HG02970 (cell line): ENCODE results near the gene PCSK6.
"Not testable (repeated sequence)": the region's sequence is repeated elsewhere in the genome, so short reads cannot be mapped to it uniquely, and the experiment has no call there.

Experiments
- ATAC-seq: cut with Tn5 transposase; IDR thresholded peaks from one replicate; pipeline ENCODE4 v1.9.1; 2021; ENCODE audit warnings: mild to moderate bottlenecking, moderate library complexity, moderate number of reproducible peaks; ENCODE audit not compliant: unreplicated experiment, low FRiP score

The PCSK6 gene

DNA sequence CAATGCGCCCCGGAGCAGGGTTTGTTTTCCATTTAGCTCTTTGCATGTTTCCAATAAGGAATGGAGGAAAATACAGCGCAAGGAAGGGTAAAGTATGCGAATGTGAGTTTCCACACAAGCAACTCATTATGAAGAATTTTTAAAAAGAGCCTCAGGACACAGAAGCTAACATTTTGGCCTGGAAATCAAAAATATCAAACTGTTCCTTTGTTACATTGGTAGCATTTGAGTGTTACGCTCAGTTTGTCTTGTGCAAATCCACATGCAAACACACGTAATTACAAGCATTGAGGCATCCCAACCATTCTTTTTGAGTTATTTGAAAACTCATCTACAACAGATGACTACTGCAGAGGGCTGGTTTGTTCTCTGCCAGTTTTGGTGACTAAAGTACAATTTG lies 101.5 kb downstream of the PCSK6 start:
- no peak for ATAC-seq

DNA sequence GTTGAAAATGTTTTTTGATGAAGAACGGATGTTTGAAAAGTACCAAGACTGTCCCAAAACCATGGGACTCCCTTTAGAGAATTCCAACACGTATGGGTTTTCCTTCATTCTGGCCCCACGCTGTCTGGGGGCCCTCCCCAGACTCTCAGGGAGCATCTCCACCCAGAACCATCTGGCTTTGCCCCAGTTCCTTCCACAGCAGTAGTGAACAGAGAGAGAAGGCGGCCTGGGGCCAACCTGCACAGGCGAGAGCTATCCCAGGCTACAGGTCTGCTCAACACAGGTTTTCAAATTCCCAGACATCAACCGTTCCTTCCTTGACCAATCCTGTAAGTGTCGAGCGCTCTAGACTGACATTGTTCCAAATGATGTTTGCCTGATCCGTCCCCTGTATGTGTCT lies 101.9 kb downstream of the PCSK6 start:
- no peak for ATAC-seq

DNA sequence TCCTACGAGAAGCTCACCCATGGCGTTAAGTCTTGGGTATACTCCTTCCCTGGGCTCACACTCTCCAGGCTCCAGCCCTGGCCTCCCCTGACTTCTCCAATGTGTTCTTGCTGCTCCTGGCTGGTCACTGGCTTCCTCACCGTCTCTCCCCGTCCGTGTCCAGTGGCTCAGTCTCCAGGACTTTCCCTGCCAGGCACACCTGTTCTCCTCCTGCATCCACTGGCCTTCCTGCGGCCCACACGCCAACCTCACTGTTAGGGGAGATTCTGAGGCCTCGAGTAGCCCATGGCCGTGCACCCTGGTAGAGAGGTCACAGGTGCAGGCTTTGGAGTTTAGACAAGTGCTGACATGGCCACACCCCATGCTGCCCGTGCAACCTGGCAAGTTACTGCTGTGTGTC lies 102.5 kb downstream of the PCSK6 start:
- no peak for ATAC-seq

DNA sequence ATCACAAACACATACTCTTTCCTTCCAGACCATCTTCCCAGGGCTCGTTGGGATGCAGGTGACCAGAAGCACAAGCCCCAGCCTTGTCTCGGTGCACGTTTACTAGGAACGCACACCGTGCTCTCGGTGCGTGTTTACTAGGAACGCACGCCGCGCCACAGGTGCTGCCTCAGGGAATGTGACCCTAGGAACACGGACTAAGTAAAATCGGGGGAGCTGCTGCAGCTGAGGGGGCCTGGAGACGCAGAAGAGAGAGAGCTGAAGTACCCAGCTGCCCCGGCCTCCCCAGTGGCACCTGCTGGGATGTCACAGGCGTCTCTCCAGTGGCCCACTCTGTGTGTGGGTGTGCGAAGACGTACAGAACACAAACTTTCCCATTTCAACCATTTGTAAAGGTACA lies 103.5 kb downstream of the PCSK6 start:
- no peak for ATAC-seq

DNA sequence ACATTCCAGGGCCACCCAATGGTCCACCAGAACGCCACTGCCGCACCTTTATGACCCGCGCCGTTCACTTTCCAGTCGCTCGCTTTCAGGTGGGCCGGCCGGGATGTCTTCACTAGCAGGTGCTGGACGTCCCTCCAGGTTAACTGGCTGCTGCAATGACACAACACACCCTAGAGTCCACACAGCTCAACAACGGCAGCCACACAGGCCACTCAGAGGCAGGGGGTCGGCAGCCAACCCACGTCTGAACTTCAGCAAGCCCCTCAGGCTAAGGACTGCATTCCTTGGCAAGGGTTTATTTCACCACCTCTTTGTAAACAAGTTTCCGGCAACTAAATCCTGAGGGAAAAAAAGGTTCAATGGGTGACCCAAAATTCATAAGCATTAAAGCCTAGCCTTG lies 105.2 kb downstream of the PCSK6 start:
- no peak for ATAC-seq

DNA sequence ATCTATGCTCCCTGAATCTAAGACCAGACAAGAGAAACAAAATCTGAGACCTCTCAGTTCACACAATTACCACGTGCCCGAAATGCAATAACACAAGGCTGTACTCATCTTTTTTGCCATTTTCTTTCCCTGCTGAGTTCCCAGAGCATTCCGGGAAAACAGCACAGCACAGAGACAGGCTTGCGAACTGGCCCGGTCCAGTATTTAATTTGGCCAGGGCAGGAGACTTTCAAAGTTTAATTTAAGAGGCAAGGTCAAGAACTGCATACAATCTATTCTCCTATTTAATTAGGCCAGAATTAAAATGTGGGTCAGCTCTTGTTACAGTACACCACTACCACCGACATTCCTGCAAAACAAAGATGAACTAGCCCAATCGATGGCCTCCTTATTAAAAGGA lies 107.0 kb downstream of the PCSK6 start:
- ATAC-seq: no peak

DNA sequence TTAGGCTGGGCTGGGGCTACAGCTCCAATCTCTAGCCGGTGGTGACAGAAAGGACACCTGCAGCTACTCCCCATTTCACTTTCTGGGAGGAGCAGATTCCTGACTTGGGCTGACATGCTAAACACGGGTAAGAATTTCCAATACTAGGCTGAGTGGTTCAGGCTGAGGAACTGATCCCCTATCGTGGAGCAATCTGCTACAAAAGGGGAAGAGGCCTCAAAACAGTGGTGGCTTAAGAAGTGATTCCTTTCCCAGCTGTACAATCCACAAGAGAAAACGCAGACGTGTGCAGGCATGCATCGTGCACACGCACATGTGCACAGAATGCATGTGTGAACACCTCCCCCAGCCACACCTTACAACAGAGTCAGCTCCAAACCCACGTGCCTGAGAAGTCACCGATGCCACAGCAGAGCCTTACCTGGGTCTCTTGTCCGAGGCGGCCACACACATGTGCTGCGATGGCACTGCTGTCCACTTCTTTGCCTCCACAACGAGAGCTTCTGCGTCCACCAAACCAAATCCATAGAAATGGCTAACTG lies 107.8 kb downstream of the PCSK6 start:
- ATAC-seq: no peak

DNA sequence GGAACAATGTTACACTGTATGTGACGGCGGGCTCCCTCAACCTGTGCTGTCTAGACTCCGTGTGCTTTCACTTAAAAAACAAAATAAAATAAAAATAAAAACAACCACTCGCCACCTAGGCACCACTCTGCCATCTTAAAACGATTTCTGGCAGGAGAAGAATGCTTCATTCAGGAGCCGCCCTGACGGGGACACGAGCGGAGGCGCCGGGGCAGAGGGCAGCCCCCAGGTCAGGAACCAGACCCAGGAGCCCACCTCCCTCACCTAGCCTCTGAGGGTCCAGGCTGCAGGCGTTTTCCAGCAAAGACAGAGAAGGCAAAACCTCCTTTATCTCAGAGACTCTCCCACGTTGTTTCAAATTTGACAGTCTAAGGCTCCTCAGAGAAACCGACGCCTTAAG lies 109.4 kb downstream of the PCSK6 start:
- ATAC-seq: no peak

DNA sequence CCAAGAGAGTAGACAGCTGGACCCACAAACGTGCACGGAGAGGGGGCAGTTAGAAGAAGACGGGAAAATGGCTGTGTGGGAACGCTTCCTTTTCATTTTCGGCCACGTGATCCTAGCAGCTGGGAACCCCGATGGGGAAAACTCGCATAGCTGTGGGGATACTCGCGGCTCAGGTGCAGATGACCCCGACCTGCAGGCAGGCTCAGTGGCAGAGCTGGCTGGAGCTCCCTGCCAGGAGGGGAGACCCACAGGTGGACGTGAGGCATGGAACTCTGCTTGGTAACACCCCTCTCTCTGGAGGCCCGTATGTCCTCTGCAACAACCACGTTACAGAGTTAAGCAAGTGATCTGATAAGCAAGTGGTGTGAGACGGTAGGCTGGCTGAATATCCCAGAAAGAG lies 109.9 kb downstream of the PCSK6 start:
- no peak for ATAC-seq

DNA sequence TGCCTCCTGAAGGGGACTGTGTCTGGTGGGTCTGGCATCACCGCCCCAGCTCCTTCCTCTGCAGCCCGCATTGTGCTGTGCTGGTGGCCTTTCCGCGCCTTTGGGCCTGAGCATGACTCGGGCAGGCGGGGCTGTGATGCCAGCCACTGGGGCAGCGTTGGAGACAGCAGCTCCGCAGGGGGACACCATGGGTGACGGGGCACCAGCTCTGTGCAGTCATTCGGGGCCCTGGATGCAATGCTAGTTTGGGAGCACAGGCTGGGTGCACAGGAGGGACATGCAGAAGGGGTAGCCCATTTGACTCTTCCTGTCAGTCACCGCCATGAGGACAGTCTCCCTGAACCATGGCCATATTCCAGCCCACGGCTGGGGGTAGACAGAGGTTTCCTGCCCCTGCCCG lies 110.6 kb downstream of the PCSK6 start:
- no peak for ATAC-seq

DNA sequence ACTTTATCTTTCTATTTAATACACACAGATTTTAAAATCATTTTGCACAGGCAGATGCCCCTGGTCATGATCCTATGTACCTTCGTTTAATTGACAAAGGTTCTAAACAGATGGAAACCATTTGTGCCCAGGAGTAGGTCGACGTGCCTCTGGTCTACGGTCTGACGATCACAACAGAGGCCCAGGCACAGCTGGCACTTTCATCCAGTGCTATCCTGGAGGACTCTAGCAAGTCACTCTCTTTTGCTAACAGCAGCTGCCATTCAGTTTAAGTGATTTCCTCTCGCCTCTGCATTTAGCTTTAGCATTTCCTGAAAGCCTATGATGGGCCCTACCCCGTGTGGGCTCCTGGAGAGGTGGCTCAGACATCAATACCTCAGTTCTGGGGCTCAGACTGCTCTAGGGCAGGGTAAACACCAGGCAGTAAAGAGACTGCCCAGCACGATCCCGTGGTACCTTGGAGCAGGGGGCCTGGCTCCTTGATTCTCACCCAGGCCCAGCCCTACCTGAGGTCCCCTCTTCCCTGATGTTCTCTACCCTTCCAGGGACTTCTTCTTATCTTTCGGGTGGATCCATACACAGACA lies 111.2 kb downstream of the PCSK6 start:
- no peak for ATAC-seq

DNA sequence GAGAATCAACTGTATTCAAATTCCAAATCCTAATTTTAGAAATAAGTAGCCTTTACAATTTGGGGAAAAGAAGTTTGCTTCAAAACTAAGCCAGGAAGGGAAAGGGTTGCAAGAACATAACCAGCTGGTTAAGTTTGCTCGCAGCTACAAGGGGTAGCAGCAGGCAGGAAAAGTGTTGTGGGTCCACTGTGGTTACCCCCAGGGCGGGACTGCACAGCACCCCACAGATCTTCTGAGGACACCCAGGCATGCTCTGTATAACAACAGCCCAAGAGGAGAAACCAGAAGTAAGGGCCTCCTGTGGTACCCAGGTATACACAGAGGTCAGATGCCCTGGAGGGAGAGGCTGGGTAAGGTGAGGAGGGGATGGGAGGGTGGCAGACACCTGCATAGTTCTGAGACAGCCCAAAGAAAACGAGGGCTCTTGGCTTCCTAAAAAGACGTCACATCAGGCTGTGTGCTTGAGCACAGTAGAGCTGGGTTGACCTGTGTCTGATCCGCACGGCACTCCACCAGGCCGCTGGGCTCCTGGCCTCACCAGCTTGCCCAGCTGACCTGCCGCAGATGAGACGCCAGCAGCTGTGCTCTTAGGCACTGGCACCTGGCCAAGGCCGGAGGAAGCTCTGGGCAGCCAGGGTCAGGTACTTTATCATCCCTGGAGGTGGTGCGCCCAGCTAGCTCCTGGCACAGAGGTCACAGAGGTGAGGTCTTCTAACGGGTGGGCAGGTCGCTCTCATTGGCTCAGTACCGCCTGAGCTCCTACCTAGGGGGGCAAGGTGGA lies 112.7 kb downstream of the PCSK6 start:
- ATAC-seq: no peak

DNA sequence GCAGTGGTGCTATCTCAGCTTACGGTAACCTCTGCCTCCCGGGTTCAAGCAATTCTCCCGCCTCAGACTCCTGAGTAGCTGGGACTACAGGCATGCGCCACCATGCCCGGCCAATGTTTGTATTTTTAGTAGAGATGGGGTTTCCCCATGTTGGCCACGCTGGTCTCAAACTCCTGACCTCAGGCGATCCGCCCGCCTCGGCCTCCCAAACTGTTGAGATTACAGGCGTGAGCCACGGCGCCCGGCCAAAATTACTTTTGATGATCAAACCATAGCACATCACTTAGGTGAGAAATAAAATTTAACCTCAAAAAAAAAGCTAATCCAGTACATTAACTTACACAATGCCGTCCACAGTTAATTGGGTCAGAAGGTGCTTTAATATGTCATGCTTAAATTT lies 114.5 kb downstream of the PCSK6 start:
- not testable (repeated sequence) for ATAC-seq

DNA sequence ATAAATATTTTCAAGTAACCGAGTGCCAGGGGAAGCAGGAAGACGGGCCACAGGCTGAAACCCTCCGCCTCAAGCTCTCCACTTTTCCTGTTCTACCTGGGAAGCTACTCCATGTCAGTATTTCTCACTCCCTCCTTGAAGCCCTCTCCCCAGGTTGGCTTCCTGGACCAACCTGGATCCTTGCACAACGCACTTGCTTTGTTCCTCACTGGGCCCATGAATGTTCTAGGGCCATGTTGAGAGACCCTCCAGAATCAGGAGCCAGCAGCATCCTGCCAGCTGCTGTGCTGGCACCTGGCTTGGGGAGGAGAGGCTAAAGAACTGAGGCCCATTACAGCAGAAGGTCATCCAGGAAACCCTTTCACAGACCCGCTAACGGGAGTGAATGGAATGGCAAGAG lies 115.2 kb downstream of the PCSK6 start:
- no peak for ATAC-seq

DNA sequence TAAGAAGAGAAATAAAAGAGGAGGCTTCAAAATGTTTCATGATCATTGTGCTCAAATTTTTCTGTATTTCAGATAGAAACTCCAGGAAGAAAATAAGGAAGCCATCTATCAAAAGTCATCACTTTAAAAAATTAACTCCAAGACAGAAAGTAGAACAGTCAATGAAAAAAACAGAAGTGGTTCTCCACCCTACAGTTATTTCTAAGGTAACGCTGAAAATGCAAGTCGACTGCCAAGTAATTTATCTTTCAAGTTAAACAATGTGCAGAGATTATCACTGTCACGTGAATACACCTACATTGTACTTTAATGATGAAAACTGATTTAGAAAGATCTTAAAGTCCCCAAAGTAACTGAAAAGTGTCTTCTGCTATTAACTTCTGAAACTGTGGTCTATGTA lies 115.9 kb downstream of the PCSK6 start:
- no peak for ATAC-seq

DNA sequence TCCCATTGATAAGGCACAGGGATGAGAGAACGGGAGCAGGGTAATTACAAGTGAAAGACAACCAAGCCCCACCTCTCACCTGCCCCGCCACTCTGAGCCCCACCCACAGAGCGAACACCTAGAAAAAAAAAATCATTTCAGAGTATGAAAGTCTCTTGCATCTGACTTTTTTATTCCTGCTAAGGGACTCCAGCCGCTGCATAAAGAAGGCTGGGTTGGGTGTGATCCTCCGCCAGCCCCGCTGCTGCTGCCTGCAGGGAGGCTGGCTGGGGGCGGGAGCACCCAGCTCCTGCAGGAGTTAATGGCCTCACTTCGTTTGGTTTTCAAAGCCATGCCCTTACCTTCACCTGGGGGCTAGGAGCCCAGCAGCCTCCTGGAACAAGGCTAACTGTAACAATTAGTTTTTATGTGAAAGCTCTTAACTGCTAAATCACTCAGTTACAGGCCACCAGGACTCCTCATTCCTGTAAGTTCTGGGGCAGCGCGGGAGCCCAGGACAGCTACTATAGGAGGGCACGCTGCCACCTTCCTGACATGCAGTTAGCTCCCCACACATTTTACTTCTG lies 116.5 kb downstream of the PCSK6 start:
- no peak for ATAC-seq

DNA sequence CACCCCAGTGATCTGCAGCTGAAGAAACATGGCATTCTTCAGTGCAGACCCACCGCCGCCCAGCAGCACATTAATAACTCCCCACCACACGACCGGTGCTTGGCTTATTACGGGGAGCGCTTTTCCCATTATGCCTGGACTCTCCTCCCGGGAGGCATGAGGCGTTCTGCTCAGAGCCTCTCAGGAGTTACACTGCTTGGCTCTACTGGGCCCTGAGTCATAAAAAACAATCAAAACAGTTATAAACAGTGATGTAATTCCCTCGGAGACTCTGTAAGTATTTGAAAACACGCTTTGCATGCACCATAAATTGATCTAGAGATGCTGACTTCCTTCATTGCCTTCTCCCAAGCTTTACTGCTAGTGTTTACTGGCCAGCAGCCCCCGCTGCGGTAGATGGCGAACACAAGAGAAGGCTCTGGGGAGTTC lies 117.3 kb downstream of the PCSK6 start:
- no peak for ATAC-seq

DNA sequence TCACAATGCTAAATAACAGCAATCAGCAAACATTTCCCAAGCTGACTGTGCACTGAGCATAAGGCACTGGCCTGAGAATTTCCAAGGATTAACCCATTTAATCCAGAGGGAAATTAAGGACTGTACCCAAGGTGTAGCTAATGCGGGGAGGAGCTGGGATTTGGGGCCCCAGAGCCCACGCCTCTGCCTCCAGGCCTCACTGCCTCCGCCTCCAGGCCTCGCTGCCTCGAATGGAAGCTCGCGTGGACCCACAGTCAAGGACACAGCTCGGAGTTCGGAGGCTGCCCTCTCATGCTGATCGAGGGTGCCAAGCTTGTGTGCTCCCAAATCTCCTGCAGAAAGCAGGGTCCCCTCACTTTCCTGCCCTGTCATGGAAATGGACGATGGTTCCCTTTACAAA lies 118.0 kb downstream of the PCSK6 start:
- ATAC-seq: no peak

DNA sequence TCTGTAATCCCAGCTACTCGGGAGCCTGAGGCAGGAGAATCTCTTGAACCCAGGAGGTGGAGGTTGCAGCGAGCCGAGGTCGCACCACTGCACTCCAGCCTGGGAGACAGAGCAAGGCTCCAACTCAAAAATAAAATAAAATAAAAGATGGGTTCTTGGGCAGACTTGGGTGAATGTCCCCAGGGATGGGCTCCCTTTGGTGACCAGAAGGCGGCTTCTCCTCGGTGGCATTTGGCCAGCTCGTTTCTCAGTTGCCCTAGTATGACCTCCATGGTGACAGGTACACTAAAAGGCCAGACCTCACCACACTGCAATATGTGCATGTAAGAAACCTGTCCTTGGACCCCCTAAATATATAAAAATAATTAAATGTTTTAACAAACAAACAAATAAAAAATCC lies 118.4 kb downstream of the PCSK6 start:
- ATAC-seq: no peak

DNA sequence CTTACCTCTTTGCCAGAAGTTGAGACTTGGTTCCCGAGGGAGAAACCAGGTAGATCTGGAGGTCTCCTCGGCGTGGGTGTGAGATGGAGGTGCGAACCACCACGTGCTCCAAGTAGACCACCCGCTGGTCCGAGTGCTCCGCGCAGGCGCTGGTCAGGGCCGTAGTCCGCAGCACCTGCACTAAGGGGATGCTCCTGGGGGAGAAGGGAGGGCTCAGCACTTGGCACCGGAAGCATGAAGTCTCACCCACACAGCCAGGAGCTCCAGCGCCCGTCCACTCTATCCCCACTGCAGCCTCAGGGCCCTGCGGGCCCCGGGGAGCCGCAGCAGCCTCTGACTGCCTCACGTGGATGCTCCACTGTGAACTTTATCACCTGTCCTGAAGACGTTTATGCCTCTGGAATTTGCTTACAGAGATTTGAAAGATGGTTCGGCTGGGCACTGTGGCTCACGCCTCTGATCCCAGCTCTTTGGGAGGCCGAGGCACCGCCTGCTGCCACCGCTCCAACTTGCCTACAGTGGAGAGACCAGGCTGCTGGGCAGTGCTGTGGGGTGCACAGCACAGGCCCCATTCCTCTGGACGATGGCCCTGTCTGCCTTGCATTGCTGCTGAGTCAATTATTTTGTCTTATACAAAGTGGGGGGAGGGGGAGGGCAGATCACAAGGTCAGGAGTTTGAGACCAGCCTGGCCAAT lies 119.0 kb downstream of the PCSK6 start:
- no peak for ATAC-seq

DNA sequence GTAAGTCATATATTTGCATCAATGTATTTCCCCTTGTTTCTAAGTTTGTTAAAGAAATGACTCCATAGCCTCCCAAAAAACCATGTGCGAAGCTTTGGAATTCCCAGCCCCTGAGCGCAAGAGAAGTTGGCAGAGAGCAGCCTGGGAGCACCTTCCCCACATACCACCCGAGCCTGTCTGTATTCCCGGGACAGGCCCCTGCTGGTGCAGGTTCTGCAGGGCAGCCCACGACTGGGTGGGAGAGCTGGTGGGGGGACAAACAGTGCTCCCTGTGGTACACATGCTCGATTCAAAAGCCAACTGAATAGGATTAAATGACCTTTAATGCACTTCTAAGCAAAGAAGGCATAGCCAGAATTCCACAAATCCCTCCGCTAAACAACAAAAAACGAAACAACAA lies 119.8 kb downstream of the PCSK6 start:
- ATAC-seq: no peak
